Fibroblast of lung (primary cell): Measurements from ENCODE around the gene AGAP1.
"Not testable (repeated sequence)": the region's sequence is repeated elsewhere in the genome, so short reads cannot be mapped to it uniquely, and the experiment has no call there.

Experiments
- CTCF ChIP-seq, 2 donors: IDR thresholded peaks in 1 of 2; conservative IDR thresholded peaks in 1 of 2; 1 replicate in 1 of 2; 2 replicates in 1 of 2; pipeline ENCODE4 v1.5.1; 2011 to 2012; ENCODE audit warnings: low read length in 2 of 2, control low read depth in 1 of 2, inconsistent platforms in 1 of 2, low read depth in 1 of 2, mild to moderate bottlenecking in 1 of 2
- EZH2 ChIP-seq: IDR thresholded peaks from 2 replicates; pipeline ENCODE4 v1.5.1; 2012; ENCODE audit warnings: low read length, control low read depth, mild to moderate bottlenecking; ENCODE audit errors: missing control alignments

GRCh38 chr2:235947055-235947454 is 453.2 kb downstream of the AGAP1 start:
- TF ChIP-seq EZH2; CTCF (conservative IDR thresholded peaks at IDR 0.05 in 1 of 2, IDR thresholded peaks at IDR 0.05 in 1 of 2; ENCODE audit: low read depth in 1 of 2, low read length in 2 of 2): not testable (repeated sequence)
